ENCODE measurements around the gene ZNRF3. TPM values are rescaled to one million over a fixed set of nuclear protein-coding genes. Genes with fewer than 3 reads are reported as not detected.

ZNRF3 gene
- polyA plus RNA-seq, 1 donor (not counting 4 experiments of a cell fraction or from before 2014, with no cell fraction given), result 2.6 TPM

- H3K9me3 ChIP-seq (ENCODE audit: control insufficient read depth, low read depth, low read length), result no peaks in the 10 kb centered on the region
- no peaks in the 10 kb centered on the region for H3K9me1 ChIP-seq (ENCODE audit: control insufficient read depth, extremely low read depth, insufficient read depth, low read length)
- dilution Hi-C loops (cut with MboI; ENCODE audit: extremely low pct_ligation_motif_present, low sequenced_read_pairs), result no loop called here
- FAIRE-seq, result no peak
- TF ChIP-seq EZH2 (IDR thresholded peaks at IDR 0.05; ENCODE audit: low read length) (no peak), CTCF (optimal IDR thresholded peaks at IDR 0.05 in 1 of 3, IDR thresholded peaks at IDR 0.05 in 1 of 3, conservative IDR thresholded peaks at IDR 0.05 in 1 of 3; ENCODE audit: extremely low read depth in 1 of 3, insufficient read depth in 2 of 3, low read length in 3 of 3) (no peak)
- no peaks in the 10 kb centered on the region for H3K79me2 ChIP-seq (ENCODE audit: control insufficient read depth, insufficient read depth, low read length)
- peaks cover 2% of the 10 kb centered on the region for H3K4me1 ChIP-seq (ENCODE audit: control insufficient read depth, extremely low read depth, insufficient read depth, low read length)
- DNase-seq (ENCODE audit: low read depth, low spot score), result no peak
- no peak overlapping the region for H3K9ac ChIP-seq (ENCODE audit: control insufficient read depth, extremely low read depth, insufficient read depth, low read length)
- H3K4me2 ChIP-seq (ENCODE audit: control insufficient read depth, extremely low read depth, insufficient read depth, low read depth, low read length), result no peak overlapping the region
- no peak overlapping the region for H2AFZ ChIP-seq (ENCODE audit: control insufficient read depth, low read length)
- peaks cover 4 to 6% of the 10 kb centered on the region in 2 experiments for H3K36me3 ChIP-seq (ENCODE audit: control insufficient read depth in 2 of 2, extremely low read depth in 1 of 2, insufficient read depth in 2 of 2, low read length in 2 of 2)
- no peaks in the 10 kb centered on the region for H3K27me3 ChIP-seq (ENCODE audit: control insufficient read depth, extremely low read depth, insufficient read depth, low read length)
- H3K4me3 ChIP-seq (ENCODE audit: control insufficient read depth in 2 of 3, extremely low read depth in 1 of 3, insufficient read depth in 2 of 3, low read depth in 1 of 3, low read length in 3 of 3), result no peak overlapping the region
- no peaks in the 10 kb centered on the region for H4K20me1 ChIP-seq (ENCODE audit: control insufficient read depth, extremely low read depth, insufficient read depth, low read length)
- H3K27ac ChIP-seq (ENCODE audit: control insufficient read depth, insufficient read depth, low read length), result no peak overlapping the region
Measured at GRCh38 chr22:28994522-28994921, 111.2 kb downstream of the ZNRF3 start.

- dilution Hi-C loops (cut with MboI; ENCODE audit: extremely low pct_ligation_motif_present, low sequenced_read_pairs), result no loop called here
- TF ChIP-seq CTCF (optimal IDR thresholded peaks at IDR 0.05 in 1 of 3, IDR thresholded peaks at IDR 0.05 in 1 of 3, conservative IDR thresholded peaks at IDR 0.05 in 1 of 3; ENCODE audit: extremely low read depth in 1 of 3, insufficient read depth in 2 of 3, low read length in 3 of 3) (no peak), EZH2 (IDR thresholded peaks at IDR 0.05; ENCODE audit: low read length) (no peak)
- no peak for FAIRE-seq
Measured at GRCh38 chr22:28995551-28995950, 112.2 kb downstream of the ZNRF3 start.

More at GRCh38 chr22:28995551-28995950, 112.2 kb downstream of the ZNRF3 start:
- H3K4me3 ChIP-seq (ENCODE audit: control insufficient read depth in 2 of 3, extremely low read depth in 1 of 3, insufficient read depth in 2 of 3, low read depth in 1 of 3, low read length in 3 of 3), result no peak overlapping the region
- H3K9me1 ChIP-seq (ENCODE audit: control insufficient read depth, extremely low read depth, insufficient read depth, low read length), result no peaks in the 10 kb centered on the region
- H3K27ac ChIP-seq (ENCODE audit: control insufficient read depth, insufficient read depth, low read length), result no peak overlapping the region
- peaks cover 4 to 6% of the 10 kb centered on the region in 2 experiments for H3K36me3 ChIP-seq (ENCODE audit: control insufficient read depth in 2 of 2, extremely low read depth in 1 of 2, insufficient read depth in 2 of 2, low read length in 2 of 2)
- H3K79me2 ChIP-seq (ENCODE audit: control insufficient read depth, insufficient read depth, low read length), result no peaks in the 10 kb centered on the region
- peaks cover 6% of the 10 kb centered on the region for H3K4me1 ChIP-seq (ENCODE audit: control insufficient read depth, extremely low read depth, insufficient read depth, low read length)
- H4K20me1 ChIP-seq (ENCODE audit: control insufficient read depth, extremely low read depth, insufficient read depth, low read length), result no peaks in the 10 kb centered on the region
- DNase-seq (ENCODE audit: low read depth, low spot score), result no peak
- no peak overlapping the region for H3K4me2 ChIP-seq (ENCODE audit: control insufficient read depth, extremely low read depth, insufficient read depth, low read depth, low read length)
- H3K9ac ChIP-seq (ENCODE audit: control insufficient read depth, extremely low read depth, insufficient read depth, low read length), result no peak overlapping the region
- no peaks in the 10 kb centered on the region for H3K9me3 ChIP-seq (ENCODE audit: control insufficient read depth, low read depth, low read length)
- no peaks in the 10 kb centered on the region for H3K27me3 ChIP-seq (ENCODE audit: control insufficient read depth, extremely low read depth, insufficient read depth, low read length)
- H2AFZ ChIP-seq (ENCODE audit: control insufficient read depth, low read length), result no peak overlapping the region
